ENCODE data around the gene ZNF93.
"Not testable (repeated sequence)": the region's sequence is repeated elsewhere in the genome, so short reads cannot be mapped to it uniquely, and the experiment has no call there.

ZNF93 gene

DNA sequence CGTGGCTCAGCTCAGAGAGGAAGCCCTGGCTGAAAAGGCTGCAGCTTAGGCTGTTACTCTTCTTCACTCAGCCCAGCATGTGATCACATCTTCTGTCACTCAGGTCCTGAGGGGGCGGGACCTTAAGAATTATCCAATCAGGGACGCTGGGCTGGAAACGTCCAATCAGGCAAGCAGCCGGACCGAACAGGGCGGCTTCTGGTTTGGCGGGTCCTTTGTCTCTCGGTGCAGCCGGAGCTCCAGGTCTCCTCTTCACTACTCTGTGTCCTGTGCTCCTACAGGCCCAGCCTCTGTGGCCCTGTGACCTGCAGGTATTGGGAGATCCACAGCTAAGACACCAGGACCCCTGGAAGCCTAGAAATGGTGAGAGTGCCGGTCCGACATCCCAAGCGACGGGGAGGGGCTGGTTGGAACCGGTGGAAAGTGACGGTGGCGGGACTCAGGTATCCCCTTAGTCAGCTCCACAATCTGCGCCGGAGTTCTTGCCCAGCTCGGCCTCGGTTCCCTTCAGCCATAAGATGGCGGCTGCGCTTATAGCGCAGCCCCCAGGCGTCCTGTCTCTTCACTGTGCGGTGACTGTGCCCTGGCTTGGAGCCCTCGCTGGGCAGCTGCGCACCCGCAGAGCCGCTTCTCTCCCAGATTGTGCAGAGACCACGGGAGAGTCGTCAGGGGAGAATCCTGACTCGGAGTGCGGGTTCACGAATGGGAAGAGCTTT lies at the start of gene ZNF93:
ZNF93 (plus strand) TSS at position 218 of the 716 bp plus-strand sequence; CDS start at position 361, 143 bp downstream.
- peak; percentile 39 for DNase-seq (ENCODE audit: extremely low read depth, low read depth)
- TF ChIP-seq, protein P1, sequence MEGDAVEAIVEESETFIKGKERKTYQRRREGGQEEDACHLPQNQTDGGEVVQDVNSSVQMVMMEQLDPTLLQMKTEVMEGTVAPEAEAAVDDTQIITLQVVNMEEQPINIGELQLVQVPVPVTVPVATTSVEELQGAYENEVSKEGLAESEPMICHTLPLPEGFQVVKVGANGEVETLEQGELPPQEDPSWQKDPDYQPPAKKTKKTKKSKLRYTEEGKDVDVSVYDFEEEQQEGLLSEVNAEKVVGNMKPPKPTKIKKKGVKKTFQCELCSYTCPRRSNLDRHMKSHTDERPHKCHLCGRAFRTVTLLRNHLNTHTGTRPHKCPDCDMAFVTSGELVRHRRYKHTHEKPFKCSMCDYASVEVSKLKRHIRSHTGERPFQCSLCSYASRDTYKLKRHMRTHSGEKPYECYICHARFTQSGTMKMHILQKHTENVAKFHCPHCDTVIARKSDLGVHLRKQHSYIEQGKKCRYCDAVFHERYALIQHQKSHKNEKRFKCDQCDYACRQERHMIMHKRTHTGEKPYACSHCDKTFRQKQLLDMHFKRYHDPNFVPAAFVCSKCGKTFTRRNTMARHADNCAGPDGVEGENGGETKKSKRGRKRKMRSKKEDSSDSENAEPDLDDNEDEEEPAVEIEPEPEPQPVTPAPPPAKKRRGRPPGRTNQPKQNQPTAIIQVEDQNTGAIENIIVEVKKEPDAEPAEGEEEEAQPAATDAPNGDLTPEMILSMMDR (IDR thresholded peaks at IDR 0.05; ENCODE audit: low read depth, low read length, missing control alignments) = no peak
- H3K4me3 ChIP-seq (replicated peaks; ENCODE audit: low read depth, low read length) = peak within 1 kb of the TSS; percentile 35

DNA sequence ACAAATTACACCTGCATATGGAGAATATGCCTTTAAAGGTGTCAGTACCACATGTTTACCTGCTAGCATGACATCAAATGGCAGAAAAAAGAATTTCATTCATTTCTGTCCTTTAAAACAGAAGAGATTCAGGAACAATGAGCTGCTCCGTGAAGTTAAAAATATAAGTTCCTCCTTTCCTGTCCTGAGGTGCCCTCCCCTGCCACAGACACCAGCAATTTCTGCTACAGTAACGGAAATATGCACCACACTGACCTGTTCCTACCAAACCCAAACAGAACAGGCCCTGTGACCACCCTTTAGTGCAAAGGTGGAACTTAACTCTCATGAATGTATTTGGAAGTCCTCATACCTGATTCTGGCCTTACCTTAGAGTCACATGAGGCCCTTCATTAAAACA lies 49.0 kb upstream of the ZNF93 start:
- not testable (repeated sequence) for H3K4me3 ChIP-seq (replicated peaks; ENCODE audit: low read depth, low read length); DNase-seq (ENCODE audit: extremely low read depth, low read depth)

GRCh38 chr19:19858751-19859150 lies 42.0 kb upstream of the ZNF93 start:
- DNase-seq (ENCODE audit: extremely low read depth, low read depth) = no peak
- TF ChIP-seq, protein P1 (IDR thresholded peaks at IDR 0.05; ENCODE audit: low read depth, low read length, missing control alignments) = no peak

GRCh38 chr19:19860756-19861390 lies 39.9 kb upstream of the ZNF93 start:
- no peak overlapping the region for H3K4me3 ChIP-seq (replicated peaks; ENCODE audit: low read depth, low read length)

More at GRCh38 chr19:19858751-19859150, 42.0 kb upstream of the ZNF93 start:
- H3K4me3 ChIP-seq (replicated peaks; ENCODE audit: low read depth, low read length) = no peak overlapping the region

DNA sequence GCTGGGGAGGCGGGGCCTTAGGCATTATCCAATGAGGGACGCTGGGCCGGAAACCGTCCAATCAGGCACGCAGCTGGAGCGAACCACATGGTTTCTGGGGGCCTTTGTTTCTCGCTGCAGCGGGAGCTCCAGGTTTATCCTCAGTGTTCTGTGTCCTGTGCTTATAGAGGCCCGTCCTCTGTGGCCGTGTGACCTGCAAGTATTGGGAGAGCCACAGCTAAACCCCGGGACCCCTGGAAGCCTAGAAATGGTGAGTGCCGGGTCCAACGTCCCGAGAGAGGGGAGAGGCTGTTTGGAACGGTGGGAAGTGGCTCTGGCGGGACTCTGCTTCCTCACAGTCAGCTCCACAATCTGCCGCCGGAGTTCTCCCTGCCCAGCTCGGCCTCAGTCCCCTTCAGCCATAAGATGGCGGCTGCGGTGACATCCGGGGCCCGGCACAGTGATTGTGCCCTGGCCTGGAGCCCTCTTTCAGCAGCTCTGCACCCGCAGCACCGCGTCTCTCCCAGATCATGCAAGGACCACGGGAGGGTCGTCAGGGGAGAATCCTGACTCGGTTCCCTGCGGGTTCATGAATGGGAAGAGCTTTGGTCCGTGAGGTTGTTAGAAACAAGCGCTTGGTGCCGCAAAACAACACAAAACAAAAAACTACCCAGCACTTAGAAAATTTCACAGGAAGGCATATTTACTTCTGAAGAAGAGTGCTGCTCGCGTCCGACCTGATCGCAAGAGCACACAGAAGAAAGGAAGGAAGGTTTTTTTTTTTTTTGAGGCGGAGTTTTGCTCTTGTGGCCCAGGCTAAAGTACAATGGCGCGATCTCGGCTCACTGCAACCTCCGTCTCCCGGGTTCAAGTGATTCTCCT lies 34.8 kb upstream of the ZNF93 start, which contains the start of gene ZNF253:
ZNF253 (plus strand) TSS at position 133 of the 861 bp plus-strand sequence; CDS start at position 248, 115 bp downstream.
- DNase-seq (ENCODE audit: extremely low read depth, low read depth) = peak; percentile 73
- TF ChIP-seq, protein P1 (IDR thresholded peaks at IDR 0.05; ENCODE audit: low read depth, low read length, missing control alignments) = no peak
- peak within 1 kb of the TSS; percentile 76 for H3K4me3 ChIP-seq (replicated peaks; ENCODE audit: low read depth, low read length)

More at GRCh38 chr19:19860756-19861390, 39.9 kb upstream of the ZNF93 start:
- TF ChIP-seq, protein P1 (IDR thresholded peaks at IDR 0.05; ENCODE audit: low read depth, low read length, missing control alignments) = no peak
- no peak for DNase-seq (ENCODE audit: extremely low read depth, low read depth)

DNA sequence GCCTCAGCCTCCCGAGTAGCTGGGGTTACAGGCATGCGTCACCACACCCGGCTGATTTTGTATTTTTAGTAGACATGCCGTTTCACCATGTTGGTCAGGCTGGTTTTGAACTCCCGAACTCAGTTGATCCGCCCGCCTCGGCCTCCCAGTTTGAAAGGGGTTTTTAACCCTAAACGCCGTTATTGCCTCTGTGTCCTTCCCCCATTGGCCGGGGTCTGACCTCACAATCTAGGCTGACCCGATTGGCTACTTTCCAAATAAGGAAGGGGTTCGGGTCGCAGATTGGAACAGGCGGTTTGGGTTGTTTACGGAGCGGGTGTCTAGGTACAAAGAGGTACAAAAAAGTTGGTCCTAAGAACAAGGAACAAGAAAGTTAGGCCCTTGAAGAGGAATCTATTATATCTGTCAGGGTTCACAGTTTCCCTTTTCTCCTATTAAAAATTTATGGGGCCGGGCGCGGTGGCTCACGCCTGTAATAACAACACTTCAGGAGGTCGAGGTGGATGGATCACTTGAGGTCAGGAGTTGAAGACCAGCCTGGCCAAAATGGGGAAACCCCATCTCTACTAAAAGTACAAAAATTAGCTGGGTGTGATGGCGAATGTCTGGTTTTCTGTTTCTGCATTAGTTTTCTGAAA lies 34.0 kb upstream of the ZNF93 start:
- peak overlapping the region; percentile 76 for H3K4me3 ChIP-seq (replicated peaks; ENCODE audit: low read depth, low read length)

DNA sequence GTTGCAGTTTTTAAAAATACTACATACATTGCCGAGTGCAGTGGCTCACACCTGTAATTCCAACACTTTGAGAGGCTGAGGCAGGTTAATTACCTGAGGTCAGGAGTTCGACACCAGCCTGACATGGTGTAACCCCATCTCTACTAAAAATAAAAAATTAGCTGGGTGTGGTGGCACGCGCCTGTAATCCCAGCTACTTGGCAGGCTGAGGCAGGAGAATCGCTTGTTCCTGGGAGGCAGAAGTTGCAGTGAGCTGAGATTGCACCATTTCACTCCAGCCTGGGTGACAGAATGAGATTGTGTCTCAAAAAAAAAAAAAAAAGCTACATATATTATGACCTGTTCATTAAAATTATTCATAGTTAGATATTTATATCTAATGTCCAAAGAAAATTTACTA lies 30.7 kb upstream of the ZNF93 start:
- H3K4me3 ChIP-seq (replicated peaks; ENCODE audit: low read depth, low read length); DNase-seq (ENCODE audit: extremely low read depth, low read depth): not testable (repeated sequence)

More for the DNA sequence above, 34.0 kb upstream of the ZNF93 start:
- TF ChIP-seq, protein P1 (IDR thresholded peaks at IDR 0.05; ENCODE audit: low read depth, low read length, missing control alignments) = no peak
- DNase-seq (ENCODE audit: extremely low read depth, low read depth) = no peak

All from HFF-Myc (cell line).